GM12801 (cell line): ENCODE results near the gene ZNRD2.

Experiments used
- CTCF ChIP-seq: IDR thresholded peaks from one replicate; pipeline ENCODE4 v1.5.1; 2011; ENCODE audit warnings: control low read depth; ENCODE audit not compliant: insufficient read length; ENCODE audit errors: extremely low read depth

ZNRD2 gene

GRCh38 chr11:65577756-65578109 lies 7.5 kb downstream of the ZNRD2 start:
- no peak for TF ChIP-seq CTCF

DNA sequence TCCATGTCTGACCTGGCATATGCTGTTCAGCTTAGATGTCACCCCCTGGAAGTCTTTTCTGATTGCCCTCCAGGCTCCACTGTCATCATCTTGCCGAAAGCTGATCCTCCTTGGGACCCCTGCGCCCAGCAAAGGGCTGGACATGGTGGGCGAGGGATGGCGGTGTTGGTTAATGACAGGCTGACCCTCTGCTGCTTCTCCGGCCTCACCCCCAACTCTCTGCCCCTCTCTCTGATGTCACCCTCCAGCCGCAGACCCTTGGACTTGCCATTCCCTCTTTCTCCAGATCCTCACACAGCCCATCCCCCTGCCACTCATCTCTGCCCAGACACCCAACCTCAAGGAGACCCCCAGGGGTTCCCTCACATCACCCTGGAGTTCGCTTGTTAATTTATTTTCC lies 7.9 kb downstream of the ZNRD2 start:
- no peak for TF ChIP-seq CTCF

- no peak for TF ChIP-seq CTCF
These were observed 8.4 kb downstream of the ZNRD2 start for GRCh38 chr11:65578667-65579066.

DNA sequence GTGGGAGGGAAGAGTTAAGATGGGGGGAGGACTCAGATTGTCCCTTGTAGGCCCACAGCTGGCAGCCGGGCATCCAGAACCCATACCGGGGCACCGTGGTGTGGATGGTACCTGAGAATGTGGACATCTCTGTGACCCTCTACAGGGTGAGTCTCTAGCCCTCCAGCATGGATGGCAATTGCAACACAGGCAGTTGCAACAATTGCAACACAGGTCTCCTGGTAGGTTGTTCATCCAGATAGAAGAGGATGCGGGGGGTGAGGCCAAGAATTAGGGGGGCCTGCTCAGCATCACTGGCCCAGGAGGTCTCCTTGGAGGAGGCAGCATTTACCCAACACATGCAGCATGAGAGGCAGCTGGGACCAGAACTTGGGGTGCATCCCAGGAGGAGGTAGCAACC lies 9.0 kb downstream of the ZNRD2 start:
- TF ChIP-seq CTCF: no peak

DNA sequence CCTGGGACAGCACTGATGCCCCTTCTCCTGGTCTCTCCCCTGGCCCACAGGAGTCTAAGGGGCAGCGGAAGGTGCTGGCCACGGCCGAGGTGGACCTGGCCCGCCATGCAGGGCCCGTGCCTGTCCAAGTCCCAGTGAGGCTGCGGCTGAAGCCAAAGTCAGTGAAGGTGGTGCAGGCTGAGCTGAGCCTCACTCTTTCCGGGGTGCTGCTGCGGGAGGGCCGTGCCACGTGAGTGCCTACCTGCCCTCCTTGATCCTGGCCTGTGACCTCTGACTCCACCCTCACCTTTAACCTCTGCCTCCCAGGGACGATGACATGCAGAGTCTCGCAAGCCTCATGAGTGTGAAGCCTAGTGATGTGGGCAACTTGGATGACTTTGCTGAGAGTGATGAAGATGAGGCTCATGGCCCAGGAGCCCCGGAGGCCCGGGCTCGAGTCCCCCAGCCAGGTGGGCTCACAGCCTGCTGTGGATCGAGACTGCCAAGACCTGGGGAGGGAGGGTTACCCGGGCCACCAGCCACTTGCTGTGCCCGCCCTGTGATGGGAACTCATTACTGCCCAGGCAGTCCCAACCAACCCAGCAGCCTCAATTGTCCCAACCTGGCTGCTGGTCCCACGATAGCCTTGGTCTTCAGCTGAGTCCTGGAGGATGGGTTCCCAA lies 9.9 kb downstream of the ZNRD2 start:
- no peak for TF ChIP-seq CTCF

DNA sequence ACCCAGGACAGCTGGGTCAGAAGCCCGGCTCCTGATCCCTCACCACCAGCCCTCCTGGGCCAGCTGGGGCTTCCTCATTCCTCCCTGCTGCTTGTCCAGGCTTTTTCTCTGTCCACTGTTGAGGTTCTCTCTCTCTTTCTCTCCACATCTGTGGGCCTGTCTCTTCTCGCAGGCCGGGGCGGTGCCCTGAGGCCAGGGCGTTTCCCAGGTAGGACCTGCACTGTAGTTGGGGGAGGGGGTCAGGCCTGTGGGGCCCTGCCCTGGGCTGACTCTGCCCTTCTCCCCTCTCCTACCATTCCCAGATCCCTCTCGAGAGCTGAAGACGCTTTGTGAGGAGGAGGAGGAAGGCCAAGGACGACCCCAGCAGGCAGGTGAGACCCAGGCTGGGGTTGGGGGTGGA lies 10.5 kb downstream of the ZNRD2 start:
- TF ChIP-seq CTCF: no peak

- no peak for TF ChIP-seq CTCF
These were observed 11.7 kb downstream of the ZNRD2 start for GRCh38 chr11:65581928-65582327.

- no peak for TF ChIP-seq CTCF
These were observed 13.3 kb downstream of the ZNRD2 start for GRCh38 chr11:65583589-65583988.
